Ascending aorta (tissue), 2 donors: ENCODE results near the gene PLS3. TPM values are rescaled to one million over a fixed set of nuclear protein-coding genes. Genes with fewer than 3 reads are reported as not detected.

Experiments
- DNase-seq, 2 donors: peaks; one replicate each; pipeline ENCODE4 v3.0.0-alpha.2; 2019; ENCODE audit warnings: low spot score in 2 of 2
- H3K27ac ChIP-seq, 2 donors: fragments of 200-600 bp; sonication (generic); one replicate each; pipeline ENCODE4 v1.5.1; 2016 to 2017; ENCODE audit warnings: mild to moderate bottlenecking in 1 of 2
- H3K27me3 ChIP-seq: fragments of 200-600 bp; sonication (generic); one replicate; pipeline ENCODE4 v1.5.1; 2017
- H3K36me3 ChIP-seq, 2 donors: fragments of 200-600 bp; sonication (generic); one replicate each; pipeline ENCODE4 v1.5.1; 2016
- H3K4me1 ChIP-seq, 2 donors: fragments of 200-600 bp; sonication (generic); one replicate each; pipeline ENCODE4 v1.5.1; 2016 to 2017; ENCODE audit warnings: mild to moderate bottlenecking in 1 of 2
- H3K4me3 ChIP-seq, 2 donors: fragments of 200-600 bp; sonication (generic); one replicate each; pipeline ENCODE4 v1.5.1; 2016 to 2017; ENCODE audit warnings: mild to moderate bottlenecking in 1 of 2
- H3K9me3 ChIP-seq, 2 donors: fragments of 200-600 bp; sonication (generic); one replicate each; pipeline ENCODE4 v1.5.1; 2016
- CTCF ChIP-seq, 3 experiments: fragments of 200-600 bp in 2 of 3; fragments of 450-650 bp in 1 of 3; sonication (generic) in 2 of 3; IDR thresholded peaks; one replicate each; pipeline ENCODE4 v1.5.1; 2016 to 2019; ENCODE audit warnings: antibody characterized with exemption in 3 of 3, mild to moderate bottlenecking in 1 of 3, moderate library complexity in 1 of 3
- intact Hi-C: fragments of 100-400 bp; cut with DNase I; formaldehyde crosslinking; loops from one replicate; pipeline ENCODE4 v1.15.1; 2023
- total RNA-seq: library from RNA; depleted of rRNA; stranded (reverse); fragments of >200 nt; gene quantifications from one replicate; pipeline ENCODE4 v1.1.0, GENCODE V29; 2016

PLS3 gene
- total RNA-seq, 1 donor from 2014 or later, result 155 TPM

DNA sequence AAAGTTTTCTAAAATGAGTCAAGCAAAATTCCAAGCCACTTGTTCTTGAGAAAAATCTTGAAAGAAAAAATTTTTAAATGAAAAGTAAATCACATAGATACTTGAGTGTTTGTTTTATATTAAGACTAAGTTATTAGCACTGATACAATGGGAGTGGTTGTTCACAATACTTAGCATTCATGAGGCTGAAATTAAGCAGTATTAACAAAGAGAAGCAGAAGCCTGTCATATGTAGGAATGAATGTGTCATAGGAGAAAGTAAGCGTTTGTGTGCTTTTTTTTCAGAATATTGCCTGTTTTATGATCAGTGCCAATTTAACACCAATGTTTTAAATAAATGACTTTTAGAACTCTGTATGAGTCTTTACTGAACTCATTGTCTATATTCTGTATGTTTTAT lies 37.6 kb downstream of the PLS3 start:
- Histone ChIP-seq H3K4me1 (peaks cover 0 to 2% of the 10 kb centered on the region in 2 donors), H3K36me3 (no peaks in the 10 kb centered on the region), H3K9me3 (no peaks in the 10 kb centered on the region), H3K27ac (peak overlapping the region; percentile 74 to 81), H3K4me3 (no peak overlapping the region), H3K27me3 (peaks cover 2% of the 10 kb centered on the region)
- no peak for TF ChIP-seq CTCF (IDR thresholded peaks at IDR 0.05)
- intact Hi-C loops, result loop anchor here (5.0 kb wide), 1 partner anchor 34 kb away; no protein-coding TSS in a partner anchor
- no peak for DNase-seq

DNA sequence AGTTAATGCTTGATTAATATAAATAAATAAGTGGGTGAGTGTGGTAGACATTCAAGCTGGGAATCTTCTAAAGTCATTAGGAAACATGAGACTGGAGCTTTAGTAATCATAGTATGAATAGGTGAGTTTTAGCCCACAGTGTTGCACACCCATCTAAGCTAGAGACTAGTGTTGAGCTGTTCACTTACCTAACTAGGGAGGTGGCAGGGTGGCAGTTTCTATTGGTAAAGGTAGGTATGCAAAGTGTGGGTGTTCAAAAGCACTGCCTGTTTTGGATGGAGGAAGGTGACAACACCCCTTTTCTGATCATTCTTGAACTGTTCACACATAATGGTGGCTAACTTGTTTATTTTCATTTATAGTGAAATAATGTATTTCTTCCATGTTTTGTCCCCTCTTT lies 41.3 kb downstream of the PLS3 start:
- Histone ChIP-seq H3K9me3 (no peaks in the 10 kb centered on the region), H3K4me3 (no peak overlapping the region), H3K36me3 (no peaks in the 10 kb centered on the region), H3K27ac (peak overlapping the region; percentile 23 to 81), H3K27me3 (peaks cover 2% of the 10 kb centered on the region), H3K4me1 (peaks cover 0 to 2% of the 10 kb centered on the region in 2 donors)
- TF ChIP-seq CTCF (IDR thresholded peaks at IDR 0.05), result no peak
- intact Hi-C loops, result no loop called here
- no peak for DNase-seq

DNA sequence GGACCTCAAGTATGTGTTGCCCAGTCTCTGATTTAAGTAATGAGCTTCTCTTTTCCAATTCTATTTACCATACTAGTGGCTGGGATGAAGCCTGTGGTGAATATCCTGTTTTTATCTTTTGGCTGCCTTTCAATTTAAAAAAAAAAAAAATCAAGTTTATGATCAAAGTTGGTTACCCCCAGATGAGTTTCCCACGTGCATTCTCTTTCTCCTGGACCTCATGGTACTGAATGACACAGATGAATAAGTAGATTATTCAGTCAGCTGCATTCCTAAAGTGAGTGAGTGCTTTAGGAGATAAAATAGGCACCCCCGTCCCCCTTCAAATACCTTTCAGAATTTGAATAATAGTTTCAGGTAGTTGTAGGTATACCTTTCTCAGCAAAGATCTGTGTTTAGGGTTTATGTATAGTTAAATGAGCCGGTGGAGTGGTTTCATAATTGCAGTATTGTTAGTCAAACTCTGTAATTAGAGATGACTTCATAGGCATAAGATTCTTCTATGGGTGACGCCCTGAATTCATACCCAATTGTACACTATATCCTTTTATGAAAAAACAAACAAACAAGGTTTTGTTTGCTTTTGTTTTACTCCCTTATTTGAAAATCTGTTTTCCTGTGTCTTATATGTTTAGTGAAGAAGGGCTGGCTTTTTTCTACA lies 41.9 kb downstream of the PLS3 start:
- TF ChIP-seq CTCF (IDR thresholded peaks at IDR 0.05), result no peak
- Histone ChIP-seq H3K4me3 (no peak overlapping the region), H3K27ac (peak overlapping the region; percentile 23 to 81), H3K27me3 (peaks cover 2% of the 10 kb centered on the region), H3K36me3 (no peaks in the 10 kb centered on the region), H3K4me1 (peaks cover 0 to 2% of the 10 kb centered on the region in 2 donors), H3K9me3 (no peaks in the 10 kb centered on the region)
- DNase-seq, result no peak
- intact Hi-C loops, result no loop called here

GRCh38 chrX:115603534-115604074 lies 42.6 kb downstream of the PLS3 start:
- no peaks in the 10 kb centered on the region for H3K9me3 ChIP-seq
- TF ChIP-seq CTCF (IDR thresholded peaks at IDR 0.05), result no peak
- peak overlapping the region; percentile 34 to 81 for H3K27ac ChIP-seq
- peaks cover 2% of the 10 kb centered on the region for H3K27me3 ChIP-seq
- no peak overlapping the region for H3K4me3 ChIP-seq
- DNase-seq, result no peak
- peaks cover 0 to under 1% of the 10 kb centered on the region in 2 donors for H3K36me3 ChIP-seq
- intact Hi-C loops, result no loop called here
- H3K4me1 ChIP-seq, result peaks cover 0 to 2% of the 10 kb centered on the region in 2 donors

GRCh38 chrX:115606861-115607260 lies 45.9 kb downstream of the PLS3 start:
- Histone ChIP-seq H3K4me1 (peaks cover 0 to 2% of the 10 kb centered on the region in 2 donors), H3K27me3 (no peaks in the 10 kb centered on the region), H3K4me3 (no peak overlapping the region), H3K9me3 (no peaks in the 10 kb centered on the region), H3K36me3 (peaks cover 0 to 4% of the 10 kb centered on the region in 2 donors), H3K27ac (peak overlapping the region; percentile 53 to 64)
- intact Hi-C loops, result no loop called here
- no peak for TF ChIP-seq CTCF (IDR thresholded peaks at IDR 0.05)
- DNase-seq, result no peak
